HG03066 (cell line): Measurements from ENCODE around the gene BOC.

ENCODE experiments used
- ATAC-seq: cut with Tn5 transposase; IDR thresholded peaks from one replicate; pipeline ENCODE4 v1.9.1; 2021; ENCODE audit warnings: low read depth; ENCODE audit not compliant: unreplicated experiment

Gene BOC

GRCh38 chr3:113249111-113249510 is 37.8 kb downstream of the BOC start:
- ATAC-seq = no peak

GRCh38 chr3:113249601-113250000 is 38.2 kb downstream of the BOC start:
- no peak for ATAC-seq

GRCh38 chr3:113250566-113250965 is 39.2 kb downstream of the BOC start:
- ATAC-seq = no peak

- ATAC-seq = no peak
Measured at GRCh38 chr3:113251817-113252216, 40.5 kb downstream of the BOC start.

- no peak for ATAC-seq
Measured at GRCh38 chr3:113252553-113252952, 41.2 kb downstream of the BOC start.

GRCh38 chr3:113253702-113254101 is 42.3 kb downstream of the BOC start:
- ATAC-seq = no peak

GRCh38 chr3:113254171-113254947 is 43.0 kb downstream of the BOC start:
- no peak for ATAC-seq

GRCh38 chr3:113255100-113255853 is 43.9 kb downstream of the BOC start:
- no peak for ATAC-seq

GRCh38 chr3:113255854-113256615 is 44.7 kb downstream of the BOC start:
- ATAC-seq = no peak

GRCh38 chr3:113258361-113258760 is 47.0 kb downstream of the BOC start:
- no peak for ATAC-seq

GRCh38 chr3:113259196-113259595 is 47.8 kb downstream of the BOC start:
- ATAC-seq = no peak

- no peak for ATAC-seq
Measured at GRCh38 chr3:113261063-113261625, 49.8 kb downstream of the BOC start.

- no peak for ATAC-seq
Measured at GRCh38 chr3:113261626-113262303, 50.4 kb downstream of the BOC start.

- ATAC-seq = no peak
Measured at GRCh38 chr3:113262304-113262665, 50.9 kb downstream of the BOC start.

GRCh38 chr3:113263020-113263419 is 51.7 kb downstream of the BOC start:
- no peak for ATAC-seq

- no peak for ATAC-seq
Measured at GRCh38 chr3:113263778-113264177, 52.4 kb downstream of the BOC start.

GRCh38 chr3:113264283-113265131 is 53.1 kb downstream of the BOC start:
- no peak for ATAC-seq

- ATAC-seq = no peak
Measured at GRCh38 chr3:113265231-113265630, 53.9 kb downstream of the BOC start.

- no peak for ATAC-seq
Measured at GRCh38 chr3:113266738-113267137, 55.4 kb downstream of the BOC start.

- ATAC-seq = no peak
Measured at GRCh38 chr3:113268311-113268710, 57.0 kb downstream of the BOC start.
